ENCODE measurements around the gene RPL4.

DNA sequence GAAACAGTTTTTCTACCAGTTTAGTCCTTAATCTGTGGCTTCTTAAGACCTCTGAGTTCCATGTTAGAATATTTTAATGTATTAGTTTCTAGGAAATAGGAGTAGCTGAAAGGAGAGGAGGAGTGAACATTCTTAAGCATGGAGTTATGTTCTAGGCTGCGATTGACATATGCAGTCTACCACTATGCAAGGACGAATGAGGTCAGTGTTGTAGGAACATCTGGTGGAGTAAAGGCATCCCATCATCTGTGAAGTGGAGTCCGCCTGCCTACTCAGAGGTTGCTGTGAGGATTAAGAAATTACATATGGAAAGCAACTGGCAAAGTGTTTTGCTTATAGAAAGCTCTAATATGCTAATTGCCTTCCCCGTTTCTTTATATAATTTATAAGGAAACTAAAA lies 52.2 kb downstream of the RPL4 start:
- TF ChIP-seq CTCF (conservative IDR thresholded peaks at IDR 0.05 in 1 of 2, IDR thresholded peaks at IDR 0.05 in 1 of 2; ENCODE audit: extremely low read depth in 1 of 2, insufficient read depth in 1 of 2, low read depth in 1 of 2, low read length in 2 of 2) = no peak
- TF ChIP-seq EZH2 (IDR thresholded peaks at IDR 0.05; ENCODE audit: borderline replicate concordance, low read length) = no peak

All from mammary epithelial cell (primary cell).